GM19239 (cell line): Measurements from ENCODE around the gene PLXNB2.
A peak's percentile ranks its signal among the peaks of the same experiment; 100 is the strongest.
"Not testable (repeated sequence)": the region's sequence is repeated elsewhere in the genome, so short reads cannot be mapped to it uniquely, and the experiment has no call there.

Experiments used
- DNase-seq: peaks from one replicate; pipeline ENCODE4 v3.0.0; 2011; ENCODE audit warnings: low spot score; ENCODE audit not compliant: insufficient read length
- FAIRE-seq: peaks from 2 replicates; lab custom pipeline; 2011; peaks lifted over from hg19 to GRCh38; lab: Jason Lieb, UNC

PLXNB2 gene

GRCh38 chr22:50306753-50307749, at the start of gene PLXNB2:
Gene PLXNB2 (minus strand): TSS chr22:50307646. CDS start chr22:50290584, 17,062 bp downstream.
- peak; percentile 62 for FAIRE-seq
- peak; percentile 89 for DNase-seq

DNA sequence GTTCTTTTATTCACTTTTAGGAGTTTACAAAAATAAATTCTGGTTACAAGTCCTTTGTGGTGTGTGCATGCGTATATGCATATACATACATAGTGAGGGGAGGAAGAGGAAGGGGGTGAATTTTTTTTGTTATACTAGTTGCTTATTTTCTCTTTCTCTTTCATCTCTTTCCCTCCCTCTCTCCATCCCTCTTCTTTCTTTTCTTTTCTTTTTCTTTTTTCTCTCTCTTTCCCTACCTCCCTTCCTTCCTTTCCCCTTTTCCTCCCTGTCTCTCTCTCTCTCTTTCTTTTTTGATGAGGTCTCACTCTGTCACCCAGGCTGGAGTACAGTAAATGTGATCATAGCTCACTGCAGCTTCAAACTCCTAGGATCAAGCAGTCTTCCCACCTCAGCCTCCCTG, 49.8 kb upstream of the PLXNB2 start:
- no peak for DNase-seq
- FAIRE-seq = no peak

DNA sequence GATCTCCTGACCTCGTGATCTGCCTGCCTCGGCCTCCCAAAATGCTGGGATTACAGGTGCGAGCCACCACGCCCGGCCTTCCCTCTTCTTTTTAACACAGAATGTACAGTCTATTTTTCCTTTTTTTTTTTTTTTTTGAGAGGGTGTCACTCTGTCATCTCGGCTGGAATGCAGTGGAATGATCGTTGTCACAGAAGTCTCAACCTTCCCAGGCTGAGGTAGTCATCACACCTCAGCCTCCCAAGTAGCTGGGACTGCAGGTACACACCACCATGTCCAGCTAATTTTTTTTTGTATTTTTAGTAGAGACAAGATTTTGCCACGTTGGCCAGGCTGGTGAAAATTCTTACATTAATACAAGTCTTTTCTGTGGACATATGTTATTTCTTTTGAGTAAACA, 48.7 kb upstream of the PLXNB2 start:
- no peak for DNase-seq
- no peak for FAIRE-seq

GRCh38 chr22:50348058-50348457, 40.6 kb upstream of the PLXNB2 start:
- no peak for FAIRE-seq
- DNase-seq = no peak

GRCh38 chr22:50347157-50347556, 39.7 kb upstream of the PLXNB2 start:
- FAIRE-seq (no peak), DNase-seq (no peak)

GRCh38 chr22:50346470-50346869, 39.0 kb upstream of the PLXNB2 start:
- no peak for FAIRE-seq
- DNase-seq = no peak

GRCh38 chr22:50343541-50343935, 36.1 kb upstream of the PLXNB2 start:
- FAIRE-seq (no peak), DNase-seq (no peak)

DNA sequence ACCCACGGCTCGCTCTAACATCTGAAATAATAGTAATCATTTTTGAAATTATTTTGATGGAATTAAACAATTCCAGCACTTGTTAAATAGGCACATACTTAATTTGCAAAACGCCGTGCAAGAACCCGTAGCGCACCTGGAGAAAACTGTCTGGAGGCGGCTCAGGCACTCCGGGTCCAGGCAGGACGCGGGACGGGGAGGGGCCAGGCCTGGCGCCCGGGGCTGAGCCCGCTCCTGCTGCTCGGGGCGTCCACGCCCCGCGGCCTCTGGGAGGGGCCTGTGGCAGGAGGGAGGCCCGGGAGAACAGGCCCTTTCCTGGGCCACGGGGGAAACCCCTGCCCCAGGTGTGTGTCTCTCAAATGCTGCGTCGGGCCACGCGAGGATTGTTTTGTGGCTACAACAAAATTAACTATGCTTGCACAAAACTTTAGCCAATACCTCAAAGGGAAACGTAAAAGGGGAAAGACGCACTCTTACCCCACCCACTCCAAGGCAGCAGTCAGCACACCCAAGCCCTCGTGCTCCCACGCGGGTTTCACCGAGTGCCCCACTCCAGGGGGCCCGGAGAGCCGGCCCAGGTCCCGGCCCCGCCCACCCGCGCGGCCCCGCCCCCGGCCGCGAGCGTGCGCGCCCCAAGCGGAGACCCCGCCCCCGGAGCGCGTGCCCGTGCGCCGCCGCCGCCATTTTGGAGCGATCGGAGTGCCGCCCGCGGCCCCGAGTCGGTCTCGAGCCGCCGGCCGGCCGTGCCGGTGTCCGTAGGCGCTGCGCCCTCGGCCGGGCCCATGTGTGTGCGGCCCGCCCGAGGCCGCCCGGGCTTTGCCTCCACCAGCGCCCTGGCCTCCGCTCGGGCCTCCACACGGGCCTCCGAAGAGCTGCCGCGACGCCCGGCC, 35.5 kb upstream of the PLXNB2 start, which contains the start of gene PPP6R2:
TSS of gene PPP6R2 (plus strand) at position 677 of the 890 bp plus-strand sequence. CDS start 50,582 bp downstream, outside the sequence.
- no peak for FAIRE-seq
- peak; percentile 73 for DNase-seq

DNA sequence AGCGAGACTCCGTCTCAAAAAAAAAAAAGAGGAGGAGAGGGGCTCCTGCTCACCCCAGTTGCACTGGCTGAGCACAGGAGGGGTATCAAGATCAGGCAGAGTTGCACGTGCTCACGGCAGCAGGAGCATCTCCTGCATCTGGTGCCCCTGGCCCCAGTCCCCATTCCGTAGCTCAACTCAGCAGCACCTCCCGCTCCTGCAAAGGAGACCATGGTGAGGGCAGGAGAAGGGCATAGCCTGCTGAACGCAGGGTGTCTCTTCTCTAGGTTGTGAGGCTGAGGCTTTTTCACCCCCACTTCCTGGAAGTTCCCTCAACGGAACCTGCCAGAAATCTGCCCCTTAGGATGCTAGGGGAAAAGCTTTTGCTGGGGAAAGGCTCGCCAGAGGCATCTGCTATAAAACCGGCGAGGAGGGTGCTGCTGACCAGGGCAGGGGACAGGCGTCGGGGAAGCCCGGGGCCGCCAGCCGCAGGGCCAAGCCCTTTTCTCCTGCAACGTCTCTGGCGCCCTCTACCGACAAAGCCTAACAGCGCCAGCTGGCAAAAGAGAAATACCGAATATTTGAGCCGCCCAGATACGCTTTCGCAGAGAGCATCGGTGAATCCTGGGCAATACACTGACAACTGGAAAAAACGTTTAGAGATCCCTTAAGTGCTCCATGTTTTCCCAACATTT, 34.7 kb upstream of the PLXNB2 start:
- DNase-seq = peak; percentile 67
- peak; percentile 80 for FAIRE-seq

GRCh38 chr22:50339945-50340879, 32.8 kb upstream of the PLXNB2 start:
- DNase-seq (no peak), FAIRE-seq (no peak)

DNA sequence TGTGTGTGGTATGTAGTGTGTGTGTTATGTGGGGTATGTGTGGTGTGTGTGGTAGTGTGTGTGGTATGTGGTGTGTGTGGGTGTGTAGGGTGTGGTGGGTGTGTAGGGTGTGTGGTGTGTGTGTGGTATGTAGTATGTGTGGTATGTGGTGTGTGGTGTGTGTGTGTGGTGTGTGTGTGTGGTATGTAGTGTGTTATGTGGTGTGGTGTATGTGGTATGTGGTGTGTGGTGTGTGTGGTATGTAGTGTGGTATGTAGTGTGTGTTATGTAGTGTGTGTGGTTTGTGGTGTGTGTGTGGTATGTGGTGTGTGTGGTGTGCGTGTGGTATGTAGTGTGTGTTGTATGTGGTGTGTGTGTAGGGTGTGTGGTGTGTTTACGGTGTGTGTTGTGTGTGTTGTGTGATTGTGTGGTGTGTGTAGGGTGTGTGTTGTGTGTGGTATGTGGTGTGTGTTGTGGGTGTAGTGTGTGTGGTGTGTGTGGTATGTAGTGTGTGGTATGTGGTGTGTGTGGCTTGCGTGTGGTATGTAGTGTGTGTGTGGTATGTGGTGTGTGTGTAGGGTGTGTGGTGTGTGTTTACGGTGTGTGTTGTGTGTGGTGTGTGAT, 31.5 kb upstream of the PLXNB2 start:
- DNase-seq (no peak), FAIRE-seq (no peak)

GRCh38 chr22:50338042-50338573, 30.7 kb upstream of the PLXNB2 start:
- FAIRE-seq (no peak), DNase-seq (no peak)

- no peak for DNase-seq
- no peak for FAIRE-seq
Measured at GRCh38 chr22:50337262-50338041, 30.0 kb upstream of the PLXNB2 start.

DNA sequence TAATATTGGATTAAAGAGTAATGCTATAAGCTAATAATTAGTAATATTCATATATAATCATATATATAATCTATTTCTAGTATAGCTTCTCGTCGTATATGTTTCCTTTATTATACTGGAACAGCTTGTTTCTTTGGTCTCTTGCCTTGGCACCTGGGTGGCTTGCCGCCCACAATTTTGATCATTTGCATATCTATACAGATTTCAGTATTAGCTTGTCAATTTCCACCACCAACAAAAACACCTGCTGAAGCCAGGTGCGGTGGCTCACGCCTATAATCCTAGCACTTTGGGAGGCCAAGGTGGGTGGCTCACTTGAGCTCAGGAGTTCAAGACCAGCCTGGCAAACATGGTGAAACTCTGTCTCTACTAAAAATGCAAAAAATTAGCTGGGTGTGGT, 27.0 kb upstream of the PLXNB2 start:
- FAIRE-seq, DNase-seq: not testable (repeated sequence)

DNA sequence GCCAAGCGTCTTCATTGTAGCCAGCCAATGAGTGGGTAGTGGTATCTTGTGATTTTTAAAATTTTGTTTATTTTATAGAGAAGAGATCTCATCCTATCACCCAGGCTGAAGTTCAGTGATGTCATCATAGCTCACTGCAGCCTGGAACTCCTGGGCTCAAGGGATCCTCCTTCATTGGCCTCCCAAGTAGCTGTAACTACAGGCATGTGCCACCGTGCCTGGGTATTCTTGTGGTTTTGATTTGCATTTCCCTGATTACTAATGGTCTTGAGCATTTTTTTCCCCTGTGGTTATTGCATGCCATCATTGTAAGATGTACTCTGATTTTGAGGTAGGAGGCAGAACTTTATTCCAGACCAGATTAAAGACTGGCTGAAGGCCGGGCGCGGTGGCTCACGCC, 21.8 kb upstream of the PLXNB2 start:
- FAIRE-seq = no peak

DNA sequence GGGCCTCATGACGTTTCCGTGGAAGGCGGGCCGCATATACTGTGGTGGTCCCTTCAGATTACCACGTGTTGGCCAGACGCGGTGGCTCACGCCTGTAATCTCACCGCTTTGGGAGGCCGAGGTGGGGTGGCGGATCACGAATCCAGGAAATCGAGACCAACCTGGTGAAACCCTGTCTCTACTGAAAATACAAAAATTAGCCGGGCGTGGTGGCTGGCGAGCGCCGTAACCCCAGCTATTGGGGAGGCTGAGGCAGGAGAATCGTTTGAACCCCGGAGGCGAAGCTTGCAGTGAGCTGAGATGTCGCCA, 20.2 kb upstream of the PLXNB2 start:
- DNase-seq (no peak), FAIRE-seq (no peak)

More for the DNA sequence above, 21.8 kb upstream of the PLXNB2 start:
- DNase-seq = no peak

DNA sequence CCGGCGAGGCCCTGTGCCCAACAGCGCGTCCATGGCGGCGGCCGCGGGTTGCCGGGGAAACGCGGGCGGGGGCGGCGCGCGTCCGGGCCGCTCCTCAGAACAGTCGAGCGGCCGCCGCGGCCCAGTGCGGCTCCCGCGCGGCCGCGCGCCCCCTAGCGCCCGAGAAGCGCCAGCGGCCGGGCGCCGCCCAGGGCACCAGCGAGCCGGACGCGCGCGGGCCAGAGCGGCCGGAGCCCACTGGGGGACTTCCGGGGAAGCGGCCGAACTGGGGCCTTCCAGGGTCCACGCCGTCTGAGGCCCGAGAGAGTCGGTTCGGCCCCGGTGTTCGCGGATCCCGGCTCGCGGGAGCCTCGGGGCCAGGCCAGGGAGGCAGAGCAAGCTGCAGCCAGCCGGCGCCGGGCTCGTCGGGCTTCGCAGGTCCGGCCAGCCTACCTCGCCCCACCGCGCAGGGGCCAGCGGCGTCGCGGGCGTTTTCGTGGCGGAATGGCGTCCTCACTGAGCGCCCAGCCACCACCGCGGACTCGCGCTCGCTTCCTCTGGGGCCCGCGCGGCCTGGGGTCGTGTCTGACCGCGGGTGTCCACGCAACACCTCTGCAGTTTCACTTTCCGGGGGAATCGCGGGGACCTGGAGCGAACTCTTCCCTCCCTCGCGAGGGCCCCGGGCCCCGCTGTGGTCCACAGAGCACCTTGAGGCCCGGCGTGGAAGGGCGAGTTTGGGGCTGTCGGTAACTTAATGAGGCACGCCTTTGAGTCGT, 19.7 kb upstream of the PLXNB2 start, which contains the start of gene DENND6B:
TSS of gene DENND6B (minus strand) at position 57 of the 755 bp plus-strand sequence. CDS start at position 33, 24 bp downstream.
- FAIRE-seq = peak; percentile 78
- DNase-seq = peak; percentile 91
